GM19438 (cell line): ENCODE measurements around the gene RNF26.

Experiments
- ATAC-seq: cut with Tn5 transposase; IDR thresholded peaks from one replicate; pipeline ENCODE4 v1.9.1; 2021; ENCODE audit warnings: low read depth; ENCODE audit not compliant: unreplicated experiment

Gene RNF26

GRCh38 chr11:119368121-119369034 is 34.1 kb downstream of the RNF26 start:
- ATAC-seq, result no peak

- ATAC-seq, result no peak
Measured at GRCh38 chr11:119369132-119369925, 35.0 kb downstream of the RNF26 start.

DNA sequence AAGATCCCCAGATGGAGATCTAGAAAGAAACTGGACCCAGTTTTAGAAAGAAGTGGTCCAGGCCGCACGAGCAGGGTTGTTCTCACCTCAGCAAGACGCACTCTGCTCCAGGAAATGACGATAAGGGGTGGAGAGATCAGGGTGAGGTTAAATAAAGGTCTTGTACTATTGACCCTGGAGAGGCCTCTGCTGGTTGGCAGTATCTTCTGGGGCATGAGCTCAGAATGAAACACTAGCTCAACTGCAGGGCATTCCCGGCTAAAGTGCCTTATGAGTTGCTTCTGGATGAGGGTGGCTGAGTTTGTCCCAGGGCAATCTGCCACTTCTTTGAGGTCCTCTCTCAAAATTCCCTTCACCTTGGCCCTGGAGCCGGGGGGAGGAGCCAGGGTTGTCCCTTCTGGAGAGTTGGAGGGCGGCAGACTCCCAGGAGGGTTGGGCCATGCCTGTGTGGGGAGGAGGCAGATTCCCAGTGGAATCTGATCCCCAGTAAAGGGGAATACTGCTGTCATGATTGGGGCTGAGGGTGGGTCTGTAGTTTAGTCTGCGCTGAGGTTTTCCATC is 36.2 kb downstream of the RNF26 start:
- no peak for ATAC-seq

DNA sequence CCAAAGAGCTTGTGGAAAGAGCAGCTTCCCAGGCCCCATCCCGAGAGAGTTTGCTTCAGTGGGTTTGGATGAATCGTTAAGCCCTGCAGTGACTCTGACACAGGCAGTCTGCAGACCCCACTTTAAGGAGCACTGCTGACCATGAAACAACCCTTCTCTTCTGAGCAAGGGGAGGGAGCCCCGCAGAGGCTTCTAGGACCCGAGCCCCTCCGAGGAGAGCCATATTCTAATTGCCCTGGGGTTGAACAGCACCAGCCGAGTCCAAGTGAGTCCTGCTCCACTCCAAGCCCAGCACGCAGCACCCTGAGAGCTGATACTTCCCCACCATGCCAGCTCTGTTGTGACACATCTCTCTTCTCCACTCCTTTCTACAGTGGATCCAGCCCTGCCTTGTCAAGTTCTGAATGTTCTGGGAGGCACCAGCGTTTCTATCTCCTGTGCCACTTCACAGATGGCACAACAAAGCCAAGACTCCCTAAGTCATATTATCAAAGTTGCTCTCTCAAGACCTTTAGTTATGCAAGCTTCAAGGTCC is 36.8 kb downstream of the RNF26 start:
- no peak for ATAC-seq

- no peak for ATAC-seq
Measured at GRCh38 chr11:119371778-119372182, 37.5 kb downstream of the RNF26 start.

- ATAC-seq, result no peak
Measured at GRCh38 chr11:119372260-119373058, 38.1 kb downstream of the RNF26 start.

- no peak for ATAC-seq
Measured at GRCh38 chr11:119373059-119373920, 39.0 kb downstream of the RNF26 start.

- no peak for ATAC-seq
Measured at GRCh38 chr11:119373921-119374631, 39.7 kb downstream of the RNF26 start.

GRCh38 chr11:119374632-119375336 is 40.5 kb downstream of the RNF26 start:
- ATAC-seq, result no peak

- ATAC-seq, result no peak
Measured at GRCh38 chr11:119375337-119376196, 41.2 kb downstream of the RNF26 start.

GRCh38 chr11:119376197-119376847 is 42.0 kb downstream of the RNF26 start:
- no peak for ATAC-seq

DNA sequence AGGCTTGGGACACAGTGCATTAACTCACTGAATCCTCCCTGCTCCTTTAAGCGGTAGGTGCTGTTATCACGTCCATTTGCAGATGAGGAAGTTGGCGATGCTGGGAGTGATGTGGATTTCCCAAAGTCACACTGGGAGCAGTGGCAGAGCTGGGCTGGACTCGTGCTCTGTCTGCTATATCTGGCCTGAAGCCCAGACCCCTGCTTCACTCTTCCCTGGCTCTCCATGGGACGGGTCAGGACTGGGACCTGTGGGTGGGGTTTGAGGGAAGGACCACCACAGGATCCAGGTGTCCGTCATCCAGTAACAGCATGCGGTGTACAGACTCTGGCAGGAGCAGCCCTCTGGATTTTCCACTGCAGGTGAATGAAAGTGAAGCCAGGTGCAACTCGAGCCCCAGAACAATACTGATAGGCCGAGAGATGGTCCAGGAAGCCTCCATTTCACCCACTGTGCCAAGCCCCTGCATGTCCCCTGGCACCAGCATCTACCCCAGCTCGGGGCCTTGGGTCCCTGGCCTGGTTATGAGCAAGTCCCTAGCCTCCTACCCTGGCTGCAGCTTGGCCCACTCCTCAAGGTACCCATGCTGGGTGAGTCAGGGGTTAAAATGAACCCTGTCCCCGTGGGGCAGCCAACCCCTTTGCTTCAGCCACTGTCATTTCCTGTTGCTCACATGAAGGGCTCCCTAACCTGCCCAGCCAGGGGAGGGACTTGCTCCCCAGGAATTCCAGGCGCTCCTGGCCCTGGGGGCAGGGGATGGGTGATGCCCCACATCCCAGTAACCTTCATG is 43.0 kb downstream of the RNF26 start:
- ATAC-seq, result no peak

DNA sequence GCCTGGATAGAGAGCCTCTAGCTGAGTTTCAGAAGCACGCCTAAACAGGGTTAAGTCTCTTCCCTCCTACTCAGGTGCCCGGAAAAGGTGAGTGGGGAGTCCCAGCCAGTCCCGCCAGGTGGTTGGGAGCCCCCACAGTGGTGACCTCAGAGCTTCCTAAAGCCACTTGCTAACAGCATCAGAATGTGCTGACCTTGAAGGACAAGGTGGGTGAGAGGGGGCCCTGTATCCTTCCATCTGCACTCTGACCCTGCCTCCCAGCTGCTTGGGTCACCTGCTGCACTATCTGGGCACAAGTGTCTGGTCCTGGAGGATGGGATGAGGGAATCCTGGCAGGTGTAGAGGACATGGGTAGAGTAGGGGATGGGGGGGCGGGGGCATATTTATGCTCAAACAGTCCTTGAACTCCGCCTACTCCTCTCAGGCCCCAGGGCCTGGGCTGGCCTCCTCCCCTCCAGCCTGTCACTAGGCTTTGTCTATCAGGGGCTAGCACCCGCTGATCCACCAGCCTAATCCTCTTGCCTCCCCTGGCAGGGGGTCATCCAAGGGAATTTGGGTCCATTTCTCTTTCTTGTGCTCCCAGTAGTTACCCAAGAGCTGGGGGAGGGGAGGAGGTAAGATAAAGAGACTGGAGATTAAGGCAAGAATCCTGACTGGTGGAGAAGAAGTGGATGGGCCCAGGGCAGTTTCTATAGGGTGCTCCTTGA is 43.8 kb downstream of the RNF26 start:
- no peak for ATAC-seq

DNA sequence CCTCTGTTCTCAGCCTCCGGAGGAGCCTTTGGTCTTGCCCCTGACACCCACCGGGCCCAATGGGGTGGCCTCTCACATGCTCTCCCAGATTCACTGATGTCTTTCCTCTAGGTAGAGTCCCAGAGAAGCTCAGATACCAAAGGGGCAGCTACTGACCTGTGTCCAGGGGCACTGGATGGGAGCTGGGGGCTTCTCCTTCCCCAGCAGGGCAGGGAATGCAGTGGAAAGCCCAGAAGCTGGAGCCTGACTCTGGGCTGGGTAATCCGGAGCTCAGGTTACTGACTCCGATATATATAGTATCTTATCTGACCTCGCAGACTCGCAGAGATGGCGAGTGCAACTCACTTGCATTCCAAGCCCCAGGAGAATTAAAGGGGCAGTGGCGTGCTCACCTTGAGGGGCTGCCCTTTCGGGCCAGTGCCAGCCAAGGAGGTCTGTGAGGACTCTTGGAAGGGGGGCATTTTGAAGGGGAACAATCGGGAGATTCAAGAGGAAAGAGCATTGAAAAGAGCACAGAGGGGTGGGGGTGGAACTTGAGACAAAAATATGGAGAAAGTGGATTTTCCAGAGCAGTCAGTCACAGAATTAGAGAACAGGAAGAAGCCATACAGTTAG is 44.6 kb downstream of the RNF26 start:
- ATAC-seq, result no peak
